GM06990 (cell line): ENCODE measurements around the gene AFAP1L2.
"Not testable (repeated sequence)": the region's sequence is repeated elsewhere in the genome, so short reads cannot be mapped to it uniquely, and the experiment has no call there.

Source experiments
- DNase-seq: peaks from one replicate; pipeline ENCODE4 v3.0.0-alpha.2; 2011; ENCODE audit not compliant: insufficient read length; ENCODE audit errors: extremely low read depth
- H3K27me3 ChIP-seq: replicated peaks from 2 replicates; pipeline ENCODE4 v1.6.0; 2011; ENCODE audit warnings: low read length; ENCODE audit not compliant: control insufficient read depth, insufficient read depth
- H3K36me3 ChIP-seq: 2 replicates; pipeline ENCODE4 v1.5.1; 2011; ENCODE audit warnings: low read length; ENCODE audit not compliant: control insufficient read depth, insufficient read depth
- H3K4me3 ChIP-seq: replicated peaks from 2 replicates; pipeline ENCODE4 v1.5.1; 2011; ENCODE audit warnings: low read depth, mild to moderate bottlenecking, control low read depth, low read length
- TF ChIP-seq, protein P1 (sequence below): IDR thresholded peaks from 2 replicates; pipeline ENCODE4 v1.5.1; 2011; ENCODE audit warnings: low read length, control low read depth, mild to moderate bottlenecking, inconsistent platforms; ENCODE audit not compliant: insufficient read depth, poor library complexity, severe bottlenecking

Gene AFAP1L2

DNA sequence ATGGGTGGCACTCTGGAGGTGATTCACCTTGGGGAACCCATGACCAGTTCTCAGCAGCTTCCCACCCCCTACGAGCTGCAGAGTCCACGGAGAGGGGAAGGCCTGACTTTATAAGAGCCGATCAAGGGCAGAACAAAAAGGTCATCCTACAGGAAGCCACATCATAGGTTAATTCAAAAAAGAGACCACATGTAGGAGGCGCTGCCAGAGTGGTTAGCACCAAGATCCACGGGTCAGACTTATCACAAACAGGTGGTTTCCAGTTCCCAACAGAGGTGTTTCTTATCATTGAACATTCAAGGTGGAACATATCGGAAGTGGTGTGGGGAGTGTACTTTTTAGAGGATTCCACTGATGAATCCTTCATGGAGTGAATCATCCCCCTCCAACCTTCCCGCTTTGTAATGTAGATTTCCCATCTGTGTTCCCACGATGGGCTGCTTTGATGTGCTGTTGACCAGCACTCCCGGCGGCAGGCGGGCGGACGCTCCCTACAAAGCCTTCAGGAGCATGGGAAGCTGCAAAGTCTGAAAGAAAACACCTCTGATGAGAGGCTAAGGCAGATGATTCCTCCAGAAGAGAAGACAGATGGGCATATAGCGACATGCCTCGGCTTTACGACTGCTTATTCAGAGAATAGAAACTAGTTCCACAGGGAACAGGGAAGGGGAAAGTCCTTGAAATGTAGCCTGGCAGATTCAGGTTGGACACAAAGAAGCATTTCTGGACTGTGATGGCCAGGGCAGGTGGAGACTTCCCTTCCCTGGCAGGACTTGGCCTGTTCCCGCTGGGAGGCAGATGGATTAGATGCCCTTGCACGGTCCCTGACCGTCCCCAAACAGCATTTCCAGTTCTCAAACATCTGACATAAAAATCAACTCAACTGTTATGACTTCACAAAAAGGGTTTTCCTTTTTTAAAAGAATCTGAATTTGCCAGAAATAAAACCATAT, 66.5 kb downstream of the AFAP1L2 start:
- TF ChIP-seq, protein P1, sequence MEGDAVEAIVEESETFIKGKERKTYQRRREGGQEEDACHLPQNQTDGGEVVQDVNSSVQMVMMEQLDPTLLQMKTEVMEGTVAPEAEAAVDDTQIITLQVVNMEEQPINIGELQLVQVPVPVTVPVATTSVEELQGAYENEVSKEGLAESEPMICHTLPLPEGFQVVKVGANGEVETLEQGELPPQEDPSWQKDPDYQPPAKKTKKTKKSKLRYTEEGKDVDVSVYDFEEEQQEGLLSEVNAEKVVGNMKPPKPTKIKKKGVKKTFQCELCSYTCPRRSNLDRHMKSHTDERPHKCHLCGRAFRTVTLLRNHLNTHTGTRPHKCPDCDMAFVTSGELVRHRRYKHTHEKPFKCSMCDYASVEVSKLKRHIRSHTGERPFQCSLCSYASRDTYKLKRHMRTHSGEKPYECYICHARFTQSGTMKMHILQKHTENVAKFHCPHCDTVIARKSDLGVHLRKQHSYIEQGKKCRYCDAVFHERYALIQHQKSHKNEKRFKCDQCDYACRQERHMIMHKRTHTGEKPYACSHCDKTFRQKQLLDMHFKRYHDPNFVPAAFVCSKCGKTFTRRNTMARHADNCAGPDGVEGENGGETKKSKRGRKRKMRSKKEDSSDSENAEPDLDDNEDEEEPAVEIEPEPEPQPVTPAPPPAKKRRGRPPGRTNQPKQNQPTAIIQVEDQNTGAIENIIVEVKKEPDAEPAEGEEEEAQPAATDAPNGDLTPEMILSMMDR: no peak
- Histone ChIP-seq H3K36me3 (no peaks in the 10 kb centered on the region), H3K27me3 (no peaks in the 10 kb centered on the region), H3K4me3 (no peak overlapping the region)
- no peak for DNase-seq

GRCh38 chr10:114336823-114337509, 67.3 kb downstream of the AFAP1L2 start:
- no peak for DNase-seq
- H3K36me3 ChIP-seq: no peaks in the 10 kb centered on the region
- TF ChIP-seq, protein P1: no peak
- H3K4me3 ChIP-seq: no peak overlapping the region
- no peaks in the 10 kb centered on the region for H3K27me3 ChIP-seq

DNA sequence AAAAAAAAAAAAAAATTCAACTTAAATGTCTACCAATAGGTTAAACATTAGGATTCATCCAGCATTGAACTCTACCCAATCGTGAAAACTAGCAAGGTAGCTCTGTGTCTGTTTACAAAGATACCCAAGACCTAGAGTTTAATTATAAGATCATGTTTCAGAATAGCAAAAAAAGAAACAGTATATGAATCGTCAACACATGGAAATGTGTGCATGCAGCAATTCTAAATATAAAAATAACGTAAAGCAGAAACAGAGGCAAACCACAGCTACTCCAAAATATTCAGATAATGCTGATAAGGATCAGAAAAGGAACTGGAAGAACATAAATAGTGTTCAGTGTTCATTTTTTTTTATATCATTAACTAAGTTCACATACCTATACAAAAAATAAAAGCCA, 68.7 kb downstream of the AFAP1L2 start:
- Histone ChIP-seq H3K4me3 (no peak overlapping the region), H3K36me3 (no peaks in the 10 kb centered on the region), H3K27me3 (no peaks in the 10 kb centered on the region)
- TF ChIP-seq, protein P1: no peak
- DNase-seq: no peak

DNA sequence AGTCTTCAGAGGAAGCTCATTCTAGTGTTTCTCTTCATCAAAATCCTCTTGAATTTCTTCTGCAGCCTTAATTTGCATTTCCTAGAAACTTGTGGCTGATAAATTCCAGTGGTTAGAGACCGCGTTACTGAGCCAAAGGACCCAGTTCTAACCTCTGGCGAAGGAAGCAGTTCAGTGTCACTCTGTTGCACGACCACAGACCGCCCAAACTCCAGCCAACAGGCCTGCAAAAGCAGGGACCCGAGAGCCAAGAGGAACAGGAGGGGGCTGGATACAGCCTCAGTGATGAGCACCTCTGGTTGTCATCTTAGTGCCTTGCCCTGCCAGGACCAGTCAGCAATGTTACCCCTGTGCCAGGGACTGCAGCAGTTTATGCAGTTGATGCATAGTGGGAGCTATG, 70.0 kb downstream of the AFAP1L2 start:
- Histone ChIP-seq H3K4me3 (no peak overlapping the region), H3K36me3 (no peaks in the 10 kb centered on the region), H3K27me3 (no peaks in the 10 kb centered on the region)
- TF ChIP-seq, protein P1: no peak
- no peak for DNase-seq

GRCh38 chr10:114333441-114333840, 70.9 kb downstream of the AFAP1L2 start:
- not testable (repeated sequence) for DNase-seq, H3K36me3 ChIP-seq, H3K4me3 ChIP-seq, H3K27me3 ChIP-seq

GRCh38 chr10:114332301-114333192, 71.8 kb downstream of the AFAP1L2 start:
- DNase-seq: no peak
- H3K27me3 ChIP-seq: no peaks in the 10 kb centered on the region
- no peak overlapping the region for H3K4me3 ChIP-seq
- no peaks in the 10 kb centered on the region for H3K36me3 ChIP-seq
- TF ChIP-seq, protein P1: no peak
